ENCODE measurements around the gene EEF2.

EEF2 gene

GRCh38 chr19:3984908-3985642 is at the start of gene EEF2:
Gene EEF2, minus strand, starts transcription at chr19:3985463. Its CDS starts 83 bp downstream, at chr19:3985380.
- DNase-seq, result peak; percentile 93

GRCh38 chr19:4034048-4035017 is 49.1 kb upstream of the EEF2 start:
- no peak for DNase-seq

- no peak for DNase-seq
These were observed 48.0 kb upstream of the EEF2 start for GRCh38 chr19:4033028-4033956.

DNA sequence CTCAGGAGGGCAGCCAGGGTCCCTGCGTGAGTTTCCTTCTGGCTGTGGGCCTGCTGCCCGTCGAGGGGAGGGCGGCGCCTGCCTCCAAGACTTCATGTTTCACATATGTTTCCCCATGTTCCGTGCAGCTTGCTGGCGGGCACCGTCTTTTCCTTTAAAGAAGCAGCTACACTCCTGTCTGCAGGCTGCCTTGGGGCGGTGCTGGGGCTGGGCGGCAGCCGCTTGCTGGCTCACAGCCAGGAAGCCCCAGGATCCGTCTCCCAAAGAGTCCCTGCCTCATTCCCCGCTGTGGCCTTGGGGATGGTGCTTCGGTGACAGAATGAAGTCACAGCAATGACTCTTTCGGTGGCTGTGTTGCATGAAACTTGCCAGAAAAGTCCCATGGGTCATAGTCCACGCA is 47.2 kb upstream of the EEF2 start:
- DNase-seq, result no peak

DNA sequence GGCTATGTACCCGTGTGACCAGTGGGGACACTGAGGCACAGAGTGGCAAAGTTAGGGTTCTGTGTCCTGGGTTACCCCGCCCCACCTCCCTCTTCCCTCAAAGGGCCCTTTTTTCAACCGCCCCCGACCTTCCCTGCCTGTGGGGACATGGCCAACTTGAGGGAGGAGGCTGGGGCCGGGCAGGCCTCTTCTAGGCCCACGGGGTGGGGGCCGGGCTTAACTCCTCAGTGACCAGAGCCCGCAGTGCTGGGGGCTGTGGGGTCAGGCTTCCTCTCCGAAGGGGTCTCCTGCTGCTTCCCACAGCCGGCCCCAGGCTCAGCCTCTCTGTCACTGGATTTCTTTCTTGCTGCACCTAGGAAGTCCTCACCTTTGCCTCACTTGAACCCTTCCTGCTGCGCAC is 46.2 kb upstream of the EEF2 start:
- no peak for DNase-seq

GRCh38 chr19:4030981-4031380 is 45.7 kb upstream of the EEF2 start:
- DNase-seq, result no peak

DNA sequence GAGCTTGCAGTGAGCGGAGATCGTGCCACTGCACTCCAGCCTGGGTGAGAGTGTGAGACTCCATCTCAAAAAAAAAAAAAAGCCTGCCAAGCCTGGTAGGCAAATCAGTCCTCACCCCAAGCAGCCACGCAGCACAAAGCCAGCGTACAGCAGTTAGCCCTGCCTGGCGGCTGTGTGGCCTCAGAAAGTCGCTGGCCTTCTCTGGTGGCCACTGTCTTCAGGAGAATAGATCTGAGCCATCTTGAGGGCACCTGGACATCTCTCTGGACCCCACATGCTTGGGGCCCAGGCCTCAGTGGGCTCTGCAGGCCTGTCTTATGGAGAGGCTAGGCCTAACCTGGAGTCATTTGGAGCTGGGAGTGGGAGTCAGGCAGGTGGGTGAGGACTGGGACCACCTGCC is 45.3 kb upstream of the EEF2 start:
- DNase-seq, result no peak

GRCh38 chr19:4029247-4029614 is 44.0 kb upstream of the EEF2 start:
- no peak for DNase-seq

GRCh38 chr19:4028334-4029246 is 43.3 kb upstream of the EEF2 start:
- DNase-seq, result no peak

DNA sequence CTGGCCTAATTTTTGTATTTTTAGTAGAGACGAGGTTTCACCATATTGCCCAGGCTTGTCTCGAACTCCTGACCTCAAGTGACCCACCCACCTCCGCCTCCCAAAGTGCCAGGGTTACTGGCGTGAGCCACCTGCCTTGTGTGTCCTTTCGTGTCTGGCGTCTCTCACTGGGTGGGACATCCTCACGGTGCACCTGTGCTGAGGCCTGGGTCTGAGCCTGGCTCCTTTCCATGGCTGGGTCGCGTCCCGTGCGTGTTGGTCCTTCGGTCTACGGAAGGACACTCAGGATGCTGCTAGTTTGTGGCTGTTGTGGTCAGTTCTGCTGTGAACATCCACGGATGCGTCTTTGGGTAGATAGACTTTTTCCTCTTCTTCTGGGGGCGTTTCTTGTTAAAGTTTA is 41.9 kb upstream of the EEF2 start:
- DNase-seq, result no peak

- no peak for DNase-seq
These were observed 40.1 kb upstream of the EEF2 start for GRCh38 chr19:4025317-4025716.

- DNase-seq, result no peak
These were observed 38.5 kb upstream of the EEF2 start for GRCh38 chr19:4023600-4024398.

DNA sequence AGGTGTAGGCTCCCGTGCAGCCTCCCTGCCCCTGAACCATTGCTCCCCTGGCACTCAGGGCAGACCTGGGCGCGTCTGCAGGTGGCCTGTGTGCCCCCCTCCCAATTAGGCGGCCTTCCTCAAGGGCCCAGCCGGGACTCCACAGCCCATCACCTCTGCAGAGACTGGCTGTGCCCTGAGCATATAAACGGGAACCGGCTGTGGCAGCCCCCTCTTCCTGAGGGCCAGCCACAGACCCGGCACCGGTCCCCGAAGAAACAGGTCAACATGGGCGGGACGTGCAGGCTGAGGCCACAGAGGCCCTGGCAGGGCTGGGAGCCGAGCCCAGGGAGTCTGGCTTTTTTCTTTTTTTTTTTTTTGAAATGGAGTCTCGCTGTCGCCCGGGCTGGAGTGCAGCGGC is 34.3 kb upstream of the EEF2 start:
- no peak for DNase-seq

- DNase-seq, result no peak
These were observed 33.7 kb upstream of the EEF2 start for GRCh38 chr19:4018775-4019504.

DNA sequence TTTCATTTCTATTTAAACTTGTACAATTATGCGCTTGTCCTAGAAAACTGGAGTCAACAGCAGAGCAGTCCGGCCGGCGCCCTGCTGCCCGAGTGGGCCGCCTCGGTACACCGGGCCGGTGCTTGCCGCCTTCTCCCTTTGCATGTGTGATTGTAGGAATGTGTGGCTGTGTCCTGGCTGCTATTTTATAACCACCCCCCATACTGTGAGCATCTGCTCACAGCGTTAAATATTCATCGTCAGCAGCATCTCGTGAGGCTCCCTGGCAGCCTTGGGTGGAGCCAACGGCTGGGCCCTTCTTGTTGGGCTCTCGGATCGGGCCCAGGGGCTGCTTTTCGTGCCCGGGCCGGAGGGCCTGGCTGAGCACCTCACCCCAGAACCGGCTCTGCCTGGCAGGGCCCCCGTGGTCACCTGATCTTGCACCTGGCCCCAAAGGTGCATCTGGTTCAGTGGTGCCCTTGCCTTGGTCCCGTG is 32.9 kb upstream of the EEF2 start:
- no peak for DNase-seq

DNA sequence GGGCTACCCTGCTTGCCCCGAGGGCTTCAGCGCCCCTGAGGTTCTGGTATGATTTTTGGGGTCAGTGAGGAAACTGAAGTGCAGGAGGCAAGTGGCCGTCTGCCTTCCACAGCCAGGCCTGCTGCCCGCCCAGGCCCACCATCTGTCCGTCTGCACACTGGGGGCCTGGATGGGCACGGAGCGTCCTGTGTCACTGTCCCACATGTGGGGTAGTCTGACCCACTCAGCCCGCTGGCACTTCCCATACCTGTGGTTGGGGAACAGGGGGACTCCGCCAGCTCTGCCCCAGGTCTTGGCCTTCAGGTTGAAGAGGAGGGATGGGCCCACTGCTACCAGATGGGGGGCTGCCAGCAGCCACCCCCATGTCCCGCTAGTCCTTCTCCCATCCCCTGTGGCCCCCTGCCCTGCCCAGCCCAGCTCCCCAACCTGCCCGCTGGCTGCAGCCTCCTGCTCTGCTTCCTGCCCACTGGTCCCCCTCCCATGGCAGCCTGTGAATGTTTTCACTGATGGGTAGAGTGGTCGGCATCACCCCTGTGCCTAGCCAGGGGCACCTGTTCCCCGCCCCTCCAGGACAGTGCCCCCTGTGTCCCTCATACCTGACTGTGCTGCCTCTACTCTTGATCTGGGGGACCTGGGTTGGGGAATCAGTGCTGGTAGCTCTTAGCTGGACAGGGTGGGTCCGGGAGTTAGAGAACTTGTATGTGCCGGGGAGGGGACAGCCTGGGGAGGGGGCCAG is 31.8 kb upstream of the EEF2 start:
- DNase-seq, result no peak

- DNase-seq, result no peak
These were observed 31.2 kb upstream of the EEF2 start for GRCh38 chr19:4016486-4016885.

GRCh38 chr19:4015705-4016402 is 30.6 kb upstream of the EEF2 start:
- no peak for DNase-seq

Measured in NCI-H1092 (cell line).